HUES64 (cell line): ENCODE data around the gene PPFIA1.

Experiments
- H3K27ac ChIP-seq: 2 replicates; pipeline ENCODE4 v1.7.0; 2013; ENCODE audit warnings: low read depth, low read length, inconsistent platforms
- H3K27me3 ChIP-seq: 2 replicates; pipeline ENCODE4 v1.6.1; 2013; ENCODE audit warnings: mild to moderate bottlenecking, low read length; ENCODE audit not compliant: insufficient read depth
- H3K36me3 ChIP-seq: 2 replicates; pipeline ENCODE4 v1.6.1; 2013; ENCODE audit warnings: mild to moderate bottlenecking, low read length; ENCODE audit not compliant: insufficient read depth
- H3K4me1 ChIP-seq: 2 replicates; pipeline ENCODE4 v1.6.1; 2013; ENCODE audit warnings: mild to moderate bottlenecking, low read length, moderate library complexity; ENCODE audit not compliant: insufficient read depth
- H3K4me3 ChIP-seq: 2 replicates; pipeline ENCODE4 v1.5.1; 2013; ENCODE audit warnings: mild to moderate bottlenecking, low read length, moderate library complexity
- H3K9ac ChIP-seq: 2 replicates; pipeline ENCODE4 v1.6.1; 2013; ENCODE audit warnings: mild to moderate bottlenecking, low read depth, low read length
- H3K9me3 ChIP-seq: 2 replicates; pipeline ENCODE4 v1.6.1; 2013; ENCODE audit warnings: low read depth, low read length; ENCODE audit not compliant: insufficient read depth
- WGBS: fragments of 150-250, 120-280 bp; methylation state at CpG from one replicate; pipeline ENCODE4 v1.1.7; 2013; ENCODE audit warnings: missing lambda C conversion rate; 5-methylcytosine and 5-hydroxymethylcytosine counted together

Gene PPFIA1

GRCh38 chr11:70397336-70397982 lies 127.0 kb downstream of the PPFIA1 start:
- Histone ChIP-seq H3K9me3 (no peaks in the 10 kb centered on the region), H3K36me3 (peaks cover 31% of the 10 kb centered on the region), H3K4me1 (peaks cover 19% of the 10 kb centered on the region), H3K27me3 (no peaks in the 10 kb centered on the region), H3K27ac (peak overlapping the region; percentile 60), H3K9ac (peak overlapping the region; percentile 88), H3K4me3 (peak overlapping the region; percentile 68)
- WGBS, result 48% methylated on average over 18 of the region's 18 CpGs

- Histone ChIP-seq H3K4me3 (peak within 1 kb of the TSS; percentile 68), H3K4me1 (peaks cover 23% of the 10 kb centered on the region), H3K9me3 (no peaks in the 10 kb centered on the region), H3K27me3 (no peaks in the 10 kb centered on the region), H3K9ac (peak within 1 kb of the TSS; percentile 88), H3K36me3 (peaks cover 31% of the 10 kb centered on the region), H3K27ac (peak within 1 kb of the TSS; percentile 62)
- 1% methylated on average over 93 of the region's 93 CpGs for WGBS
Measured at GRCh38 chr11:70397983-70398833, 127.7 kb downstream of the PPFIA1 start, which contains the start of gene CTTN. Gene CTTN (plus strand): TSS chr11:70398529. CDS start chr11:70407298, 8,769 bp downstream.

GRCh38 chr11:70398834-70399680 lies 128.6 kb downstream of the PPFIA1 start:
- Histone ChIP-seq H3K4me1 (peaks cover 23% of the 10 kb centered on the region), H3K4me3 (peak overlapping the region; percentile 68), H3K9ac (peak overlapping the region; percentile 88), H3K27me3 (no peaks in the 10 kb centered on the region), H3K9me3 (no peaks in the 10 kb centered on the region), H3K36me3 (peaks cover 22% of the 10 kb centered on the region), H3K27ac (peak overlapping the region; percentile 62)
- WGBS, result 3% methylated on average over 42 of the region's 42 CpGs

- H3K27ac ChIP-seq, result no peak overlapping the region
- peaks cover 23% of the 10 kb centered on the region for H3K4me1 ChIP-seq
- no peaks in the 10 kb centered on the region for H3K27me3 ChIP-seq
- H3K9me3 ChIP-seq, result no peaks in the 10 kb centered on the region
- peaks cover 22% of the 10 kb centered on the region for H3K36me3 ChIP-seq
- 20% methylated on average over 16 of the region's 16 CpGs for WGBS
- H3K4me3 ChIP-seq, result peak overlapping the region; percentile 68
- H3K9ac ChIP-seq, result peak overlapping the region; percentile 88
Measured at GRCh38 chr11:70399681-70400112, 129.2 kb downstream of the PPFIA1 start.

GRCh38 chr11:70400643-70401042 lies 130.2 kb downstream of the PPFIA1 start:
- H3K4me1 ChIP-seq, result peaks cover 23% of the 10 kb centered on the region
- H3K27me3 ChIP-seq, result no peaks in the 10 kb centered on the region
- H3K4me3 ChIP-seq, result 0 out of 2 replicates have a peak overlapping the region, but pooled peaks have one; percentile 6
- peaks cover 23% of the 10 kb centered on the region for H3K36me3 ChIP-seq
- H3K9me3 ChIP-seq, result no peaks in the 10 kb centered on the region
- 84% methylated on average over 8 of the region's 8 CpGs for WGBS
- no peak overlapping the region for H3K27ac ChIP-seq
- H3K9ac ChIP-seq, result no peak overlapping the region

GRCh38 chr11:70402016-70402415 lies 131.5 kb downstream of the PPFIA1 start:
- 95% methylated on average over 10 of the region's 10 CpGs for WGBS
- peaks cover 34% of the 10 kb centered on the region for H3K36me3 ChIP-seq
- H3K9ac ChIP-seq, result no peak overlapping the region

GRCh38 chr11:70402685-70403084 lies 132.2 kb downstream of the PPFIA1 start:
- no peak overlapping the region for H3K4me3 ChIP-seq
- no peaks in the 10 kb centered on the region for H3K27me3 ChIP-seq
- WGBS, result 56% methylated on average over 1 of the region's 1 CpG
- H3K9ac ChIP-seq, result no peak overlapping the region
- no peak overlapping the region for H3K27ac ChIP-seq
- H3K4me1 ChIP-seq, result peaks cover 20% of the 10 kb centered on the region
- no peaks in the 10 kb centered on the region for H3K9me3 ChIP-seq
- H3K36me3 ChIP-seq, result peaks cover 40% of the 10 kb centered on the region

More at GRCh38 chr11:70402016-70402415, 131.5 kb downstream of the PPFIA1 start:
- Histone ChIP-seq H3K9me3 (no peaks in the 10 kb centered on the region), H3K4me3 (no peak overlapping the region), H3K27me3 (no peaks in the 10 kb centered on the region), H3K4me1 (peaks cover 23% of the 10 kb centered on the region), H3K27ac (no peak overlapping the region)

GRCh38 chr11:70404244-70404643 lies 133.8 kb downstream of the PPFIA1 start:
- peaks cover 55% of the 10 kb centered on the region for H3K36me3 ChIP-seq

GRCh38 chr11:70405679-70406395 lies 135.3 kb downstream of the PPFIA1 start:
- WGBS, result 95% methylated on average over 20 of the region's 20 CpGs
- Histone ChIP-seq H3K4me1 (peaks cover 9% of the 10 kb centered on the region), H3K9ac (no peak overlapping the region), H3K27me3 (no peaks in the 10 kb centered on the region), H3K4me3 (no peak overlapping the region), H3K9me3 (no peaks in the 10 kb centered on the region), H3K27ac (no peak overlapping the region), H3K36me3 (peaks cover 67% of the 10 kb centered on the region)

More at GRCh38 chr11:70404244-70404643, 133.8 kb downstream of the PPFIA1 start:
- Histone ChIP-seq H3K9me3 (no peaks in the 10 kb centered on the region), H3K27ac (no peak overlapping the region), H3K27me3 (no peaks in the 10 kb centered on the region), H3K4me1 (peaks cover 20% of the 10 kb centered on the region), H3K4me3 (no peak overlapping the region), H3K9ac (no peak overlapping the region)
- WGBS, result 93% methylated on average over 10 of the region's 11 CpGs

GRCh38 chr11:70407121-70407520 lies 136.6 kb downstream of the PPFIA1 start:
- Histone ChIP-seq H3K9me3 (no peaks in the 10 kb centered on the region), H3K36me3 (peaks cover 80% of the 10 kb centered on the region), H3K4me3 (no peak overlapping the region), H3K27me3 (no peaks in the 10 kb centered on the region), H3K27ac (no peak overlapping the region), H3K4me1 (peaks cover 7% of the 10 kb centered on the region), H3K9ac (no peak overlapping the region)
- WGBS, result 91% methylated on average over 13 of the region's 13 CpGs
